Esophagus (tissue), 2 donors: ENCODE measurements around the gene INPP5B. TPM values are rescaled to one million over a fixed set of nuclear protein-coding genes. Genes with fewer than 3 reads are reported as not detected.

ENCODE experiments used
- H3K27ac ChIP-seq, 2 donors: one replicate each; pipeline ENCODE4 v1.5.1; 2013; ENCODE audit warnings: low read depth in 2 of 2, mild to moderate bottlenecking in 2 of 2, inconsistent platforms in 1 of 2, low read length in 1 of 2, moderate library complexity in 1 of 2
- H3K27me3 ChIP-seq, 2 donors: one replicate each; pipeline ENCODE4 v1.6.1; 2013; ENCODE audit warnings: low read length in 2 of 2, control low read depth in 1 of 2, mild to moderate bottlenecking in 1 of 2; ENCODE audit not compliant: insufficient read depth in 2 of 2, control insufficient read depth in 1 of 2
- H3K36me3 ChIP-seq, 2 donors: one replicate each; pipeline ENCODE4 v1.6.1; 2013; ENCODE audit warnings: low read length in 1 of 2; ENCODE audit not compliant: control insufficient read depth in 2 of 2, insufficient read depth in 2 of 2
- H3K4me1 ChIP-seq, 2 donors: one replicate each; pipeline ENCODE4 v1.6.1; 2013; ENCODE audit warnings: low read length in 1 of 2; ENCODE audit not compliant: control insufficient read depth in 2 of 2, insufficient read depth in 2 of 2
- H3K4me3 ChIP-seq, 2 donors: one replicate each; pipeline ENCODE4 v1.5.1; 2013; ENCODE audit warnings: low read length in 2 of 2, mild to moderate bottlenecking in 2 of 2, low read depth in 1 of 2, moderate library complexity in 1 of 2
- H3K9me3 ChIP-seq, 2 donors: one replicate each; pipeline ENCODE4 v1.6.1; 2013; ENCODE audit warnings: mild to moderate bottlenecking in 2 of 2, low read depth in 1 of 2, low read length in 1 of 2, moderate library complexity in 1 of 2; ENCODE audit not compliant: control insufficient read depth in 2 of 2, insufficient read depth in 1 of 2
- WGBS, 2 donors: extraction: QIAGEN DNeasy Blood & Tissue Kit; methylation state at CpG; one replicate each; pipeline ENCODE4 v1.1.7; 2013; 5-methylcytosine and 5-hydroxymethylcytosine counted together
- polyA plus RNA-seq, 2 donors: library from polyadenylated mRNA; stranded (reverse); fragments of 200-250 nt; gene quantifications; one replicate each; pipeline ENCODE4 v1.2.3, GENCODE V29; 2013
- donor health status: healthy with polysubstance abuse.
- donor health status: Bipolar disorder and iron deficiency.

INPP5B gene
- polyA plus RNA-seq, 2 donors: 4.4 to 7.4 TPM

DNA sequence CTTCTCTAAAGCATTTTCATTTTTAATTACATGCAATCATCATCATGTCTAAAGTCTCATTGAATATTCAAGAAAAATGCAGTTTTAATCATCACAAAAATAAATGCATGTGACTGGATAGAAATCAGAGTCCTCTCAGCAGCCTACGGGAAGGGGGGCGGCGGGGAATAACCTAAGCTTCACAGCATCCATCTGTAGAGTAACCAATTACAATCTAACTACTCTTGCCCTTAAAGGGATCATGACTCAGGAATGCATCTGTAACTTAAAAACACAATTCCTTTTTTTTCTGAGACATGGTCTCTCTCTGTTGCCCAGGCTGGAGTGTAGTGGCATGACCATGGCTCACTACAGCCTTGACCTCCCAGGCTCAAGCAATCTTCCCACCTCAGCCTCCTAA, 110.1 kb downstream of the INPP5B start:
- Histone ChIP-seq H3K27ac (no peak overlapping the region), H3K27me3 (no peaks in the 10 kb centered on the region), H3K36me3 (peaks cover 14 to 34% of the 10 kb centered on the region in 2 donors), H3K4me1 (no peaks in the 10 kb centered on the region), H3K4me3 (no peak overlapping the region), H3K9me3 (no peaks in the 10 kb centered on the region)
- WGBS, 2 donors: 68 to 83% methylated on average over 3 of the region's 3 CpGs

DNA sequence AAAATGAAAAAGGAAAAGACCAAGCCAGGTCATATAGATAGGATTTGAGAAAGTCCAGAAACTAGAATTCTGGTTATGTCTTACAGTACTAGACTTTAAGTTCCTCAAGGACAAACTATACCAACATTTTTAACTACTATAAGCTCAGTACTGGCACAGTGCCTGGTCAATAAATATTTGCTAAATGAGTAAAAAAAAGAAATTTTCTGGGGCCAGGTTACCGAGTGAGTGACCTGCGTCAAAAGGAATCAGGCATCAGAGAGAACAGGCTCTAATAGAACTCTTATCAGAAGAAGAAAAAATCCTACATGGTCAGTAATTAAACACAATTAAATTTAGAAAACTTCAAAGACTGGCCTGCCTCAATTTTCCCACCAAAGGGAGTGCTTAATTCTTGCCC, 115.0 kb downstream of the INPP5B start:
- WGBS, 2 donors: 82 to 85% methylated on average over 2 of the region's 2 CpGs
- Histone ChIP-seq H3K9me3 (no peaks in the 10 kb centered on the region), H3K36me3 (peaks cover 6 to 17% of the 10 kb centered on the region in 2 donors), H3K4me3 (no peak overlapping the region), H3K27ac (no peak overlapping the region), H3K4me1 (no peaks in the 10 kb centered on the region), H3K27me3 (no peaks in the 10 kb centered on the region)

DNA sequence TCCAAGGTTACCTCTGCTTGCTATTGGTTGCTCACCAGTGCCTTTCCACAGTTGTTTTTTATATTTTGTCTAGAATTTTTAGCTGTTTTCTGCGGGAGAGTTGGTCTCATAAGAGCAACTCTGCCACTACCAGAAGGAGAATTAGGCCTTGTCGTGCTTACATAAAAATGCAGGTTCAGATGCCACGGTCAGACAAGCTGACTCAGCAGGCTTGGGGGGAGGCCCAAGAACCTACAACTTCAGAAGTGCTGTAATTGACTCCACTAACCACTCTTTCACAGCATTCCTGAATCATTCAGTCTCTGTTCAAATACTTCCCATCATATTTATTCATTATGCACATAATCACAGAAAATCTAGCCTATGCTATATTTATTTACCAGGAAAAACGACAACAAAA, 115.7 kb downstream of the INPP5B start:
- Histone ChIP-seq H3K36me3 (peaks cover 6 to 17% of the 10 kb centered on the region in 2 donors), H3K4me3 (no peak overlapping the region), H3K27me3 (no peaks in the 10 kb centered on the region), H3K4me1 (no peaks in the 10 kb centered on the region), H3K27ac (no peak overlapping the region), H3K9me3 (no peaks in the 10 kb centered on the region)
- 91 to 95% methylated on average over 4 of the region's 4 CpGs for WGBS, 2 donors

DNA sequence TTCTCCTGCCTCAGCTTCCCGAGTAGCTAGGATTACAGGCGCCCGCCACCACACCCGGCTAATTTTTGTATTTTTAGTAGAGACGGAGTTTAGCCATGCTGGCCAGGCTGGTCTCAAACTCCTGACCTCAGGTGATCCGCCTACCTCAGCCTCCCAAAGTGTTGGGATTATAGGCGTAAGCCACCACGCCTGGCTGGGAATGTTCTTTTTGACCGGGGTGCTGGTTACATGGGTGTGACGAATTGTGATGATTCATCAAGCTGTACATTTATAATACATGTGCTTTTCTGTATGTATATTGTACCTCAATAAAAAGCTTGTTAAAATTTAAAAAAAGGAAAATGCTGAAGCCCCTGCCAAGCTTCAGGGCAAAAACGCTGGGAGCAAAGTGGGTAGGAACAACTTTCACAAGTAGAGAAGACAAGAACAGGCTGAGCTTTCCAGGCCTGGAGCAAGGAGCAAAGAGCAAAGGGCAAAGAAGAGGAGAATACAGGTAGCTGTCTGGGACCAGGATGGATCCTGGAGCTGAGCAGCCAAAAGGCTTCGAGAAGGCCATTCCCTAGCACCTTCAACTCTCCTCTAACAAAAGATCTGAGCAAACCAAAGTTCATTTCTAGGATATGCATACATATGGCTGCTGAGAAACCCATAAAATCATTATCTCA, 118.3 kb downstream of the INPP5B start:
- Histone ChIP-seq H3K27ac (peak overlapping the region; percentile 36 to 73), H3K36me3 (peaks cover 2 to 6% of the 10 kb centered on the region in 2 donors)

DNA sequence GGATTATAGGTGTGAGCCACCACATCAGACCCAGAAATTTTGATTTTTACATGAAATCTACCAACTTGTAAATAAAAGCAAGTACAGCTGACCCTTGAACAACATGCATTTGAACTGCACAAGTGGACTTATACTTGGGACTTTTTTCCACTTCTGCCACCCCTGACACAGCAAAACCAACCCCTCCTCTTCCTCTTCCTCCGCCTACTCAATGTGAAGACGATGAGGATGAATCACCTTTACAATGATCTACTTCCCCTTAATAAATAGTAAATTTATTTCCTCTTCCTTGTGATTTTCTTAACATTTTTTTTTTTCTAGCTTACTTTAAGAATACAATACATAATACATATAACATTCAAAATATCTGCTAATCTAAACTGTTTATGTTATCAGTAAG, 121.3 kb downstream of the INPP5B start:
- Histone ChIP-seq H3K27me3 (no peaks in the 10 kb centered on the region), H3K9me3 (no peaks in the 10 kb centered on the region), H3K4me3 (no peak overlapping the region), H3K4me1 (peaks cover 0 to 4% of the 10 kb centered on the region in 2 donors), H3K27ac (peak overlapping the region; percentile 21 to 40), H3K36me3 (peaks cover 10 to 13% of the 10 kb centered on the region in 2 donors)
- WGBS, 2 donors: 49 to 56% methylated on average over 2 of the region's 2 CpGs

More for the DNA sequence above, 118.3 kb downstream of the INPP5B start:
- peaks cover 0 to 4% of the 10 kb centered on the region in 2 donors for H3K4me1 ChIP-seq
- no peaks in the 10 kb centered on the region for H3K9me3 ChIP-seq
- H3K27me3 ChIP-seq: no peaks in the 10 kb centered on the region
- WGBS, 2 donors: 77 to 79% methylated on average over 12 of the region's 12 CpGs
- H3K4me3 ChIP-seq: no peak overlapping the region

DNA sequence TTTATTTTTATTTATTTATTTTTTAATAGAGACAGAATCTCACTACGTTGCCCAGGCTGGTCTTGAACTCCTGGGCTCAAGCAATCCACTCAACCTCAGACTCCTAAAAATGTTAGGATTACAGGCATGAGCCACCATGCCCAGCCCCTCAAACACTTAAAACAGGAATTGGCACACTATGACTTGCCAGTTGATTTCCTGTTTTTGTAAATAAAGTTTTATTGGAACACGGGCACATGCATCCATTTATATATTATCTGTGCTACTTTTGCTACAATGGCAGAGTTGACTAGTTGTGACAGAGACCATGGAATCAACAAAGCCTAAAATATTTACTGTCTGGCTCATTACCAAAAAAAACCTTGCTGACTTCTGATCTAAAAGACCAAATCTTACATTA, 122.9 kb downstream of the INPP5B start:
- Histone ChIP-seq H3K4me1 (peaks cover 0 to 4% of the 10 kb centered on the region in 2 donors), H3K4me3 (no peak overlapping the region), H3K36me3 (peaks cover 13 to 18% of the 10 kb centered on the region in 2 donors), H3K27me3 (no peaks in the 10 kb centered on the region), H3K9me3 (no peaks in the 10 kb centered on the region), H3K27ac (no peak overlapping the region)
- 91% methylated on average over 2 of the region's 2 CpGs for WGBS, 2 donors

DNA sequence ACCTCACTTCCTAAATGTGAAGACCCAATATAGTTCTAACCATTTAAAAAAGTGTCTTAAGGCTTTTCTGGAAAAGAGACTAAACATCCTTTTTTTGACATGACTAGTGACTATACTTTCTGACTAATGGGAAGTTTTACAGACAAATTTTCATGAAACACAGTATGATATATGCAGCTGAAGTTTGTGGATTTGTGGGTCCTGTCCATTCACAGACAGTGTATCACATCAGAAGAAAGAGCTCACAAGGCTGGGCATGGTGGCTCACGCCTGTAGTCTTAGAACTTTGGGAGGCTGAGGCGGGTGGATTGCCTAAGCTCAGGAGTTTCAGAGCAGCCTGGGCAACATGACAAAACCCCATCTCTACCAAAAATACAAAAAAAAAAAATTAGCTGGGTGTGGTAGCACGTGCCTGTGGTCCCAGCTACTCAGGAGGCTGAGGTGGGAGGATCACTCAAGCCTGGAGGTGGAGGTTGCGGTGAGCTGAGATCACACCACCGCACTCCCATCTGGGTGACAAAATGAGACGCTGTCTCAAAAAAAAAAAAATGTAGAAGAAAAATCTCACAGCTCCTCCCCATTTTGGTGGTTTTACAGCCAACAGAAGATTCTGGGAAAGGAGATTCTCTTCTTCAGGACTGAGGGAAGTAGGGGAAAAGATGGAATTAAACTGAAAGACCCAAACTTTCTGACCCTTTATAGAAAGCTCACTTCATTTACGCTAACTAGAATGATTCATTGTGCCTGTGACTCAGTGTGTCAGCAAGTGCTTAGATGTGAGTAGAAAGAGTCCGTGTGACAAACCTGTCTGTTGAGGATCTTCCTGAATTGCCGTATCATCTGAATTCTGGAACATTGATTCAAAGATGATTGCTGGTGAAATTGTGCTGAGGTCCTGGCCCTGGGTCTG, 123.7 kb downstream of the INPP5B start:
- Histone ChIP-seq H3K36me3 (peaks cover 13 to 18% of the 10 kb centered on the region in 2 donors), H3K9me3 (no peaks in the 10 kb centered on the region), H3K4me1 (peaks cover 0 to 4% of the 10 kb centered on the region in 2 donors), H3K4me3 (no peak overlapping the region), H3K27me3 (no peaks in the 10 kb centered on the region), H3K27ac (peak overlapping the region in 1 of 2 donors; percentile 24)
- 85 to 86% methylated on average over 9 of the region's 9 CpGs for WGBS, 2 donors

DNA sequence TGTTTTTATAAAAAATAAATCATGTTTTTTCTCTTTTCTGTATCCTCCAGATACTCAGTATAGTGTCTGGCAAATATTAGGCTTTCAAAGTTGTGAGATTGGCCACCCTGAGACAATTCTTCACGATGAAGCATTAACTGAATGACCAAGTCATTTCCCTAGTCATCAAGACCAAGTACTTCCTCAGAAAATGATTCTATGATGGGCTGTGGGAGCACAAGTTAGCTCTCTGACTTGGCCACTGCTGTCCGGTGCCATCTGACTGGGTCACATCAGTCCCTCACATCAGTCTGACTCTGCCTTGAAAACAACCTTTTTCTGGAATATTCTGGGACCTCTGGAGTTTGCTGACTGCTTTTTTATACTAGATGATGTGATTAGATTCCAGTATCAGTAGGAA, 125.4 kb downstream of the INPP5B start:
- Histone ChIP-seq H3K36me3 (peaks cover 13 to 20% of the 10 kb centered on the region in 2 donors), H3K4me1 (peaks cover 4 to 7% of the 10 kb centered on the region in 2 donors), H3K27ac (no peak overlapping the region), H3K4me3 (no peak overlapping the region), H3K9me3 (no peaks in the 10 kb centered on the region), H3K27me3 (no peaks in the 10 kb centered on the region)
- WGBS, 2 donors: 91 to 92% methylated on average over 2 of the region's 2 CpGs

DNA sequence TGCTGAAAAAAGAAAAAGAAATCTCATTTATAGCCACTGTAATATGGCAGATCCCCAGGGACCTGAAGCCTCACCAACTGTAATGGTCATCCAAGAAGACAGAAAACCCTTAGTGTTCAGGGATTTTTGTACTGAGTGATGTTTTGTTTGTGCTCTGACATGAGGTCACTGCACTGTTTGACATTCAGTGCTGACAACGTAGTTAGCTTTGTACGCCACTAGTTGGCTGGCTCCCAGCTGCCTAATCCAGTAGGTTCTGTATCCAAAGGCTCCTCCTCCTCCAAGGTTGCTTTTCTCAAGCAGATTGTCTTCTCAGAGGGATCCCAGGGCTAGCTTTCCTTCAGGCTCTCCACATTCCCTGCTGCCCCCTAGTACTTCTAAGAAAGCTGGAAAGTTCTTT, 129.4 kb downstream of the INPP5B start:
- peaks cover 3 to 4% of the 10 kb centered on the region in 2 donors for H3K4me1 ChIP-seq
- H3K36me3 ChIP-seq: peaks cover 13 to 34% of the 10 kb centered on the region in 2 donors
- no peaks in the 10 kb centered on the region for H3K27me3 ChIP-seq
- no peaks in the 10 kb centered on the region for H3K9me3 ChIP-seq
- peak overlapping the region; percentile 60 to 64 for H3K27ac ChIP-seq
- 26 to 28% methylated on average over 2 of the region's 2 CpGs for WGBS, 2 donors
- H3K4me3 ChIP-seq: no peak overlapping the region
